H1 (cell line): ENCODE measurements around the gene RFX1. TPM values are rescaled to one million over a fixed set of nuclear protein-coding genes. Genes with fewer than 3 reads are reported as not detected.
A peak's percentile ranks its signal among the peaks of the same experiment; 100 is the strongest.

Experiments
- CTCF ChIA-PET: fragments of 300-600 bp; sonication (Branson Sonifier 250); formaldehyde crosslinking; loops from one replicate; lab custom pipeline; 2021; ENCODE audit not compliant: partially characterized antibody; lab: Charles Lee
- POLR2A ChIA-PET: fragments of 300-600 bp; sonication (Branson Sonifier 250); formaldehyde crosslinking; loops from one replicate; lab custom pipeline; 2021; ENCODE audit warnings: inconsistent platforms; ENCODE audit not compliant: partially characterized antibody; lab: Charles Lee
- DNase-seq, 2 experiments: peaks; one replicate each; pipeline versions ENCODE4 v3.0.0 to v3.0.0-alpha.2; 2010 to 2022; ENCODE audit warnings: low spot score in 2 of 2, low read depth in 1 of 2, mixed read lengths in 1 of 2
- FAIRE-seq: peaks from 2 replicates; lab custom pipeline; 2011; peaks lifted over from hg19 to GRCh38; lab: Jason Lieb, UNC
- H2AFZ ChIP-seq: 2 replicates; pipeline ENCODE4 v1.8.1; 2012; ENCODE audit warnings: low read length, inconsistent platforms
- H2AK5ac ChIP-seq: 2 replicates; pipeline ENCODE4 v1.6.1; 2013; ENCODE audit warnings: low read depth, low read length
- H2BK120ac ChIP-seq: replicated peaks from 2 replicates; pipeline ENCODE3; 2013; ENCODE audit warnings: low read depth, low read length, inconsistent platforms
- H2BK12ac ChIP-seq: 2 replicates; pipeline ENCODE4 v1.6.1; 2013; ENCODE audit warnings: low read depth, low read length
- H2BK15ac ChIP-seq: 2 replicates; pipeline ENCODE4 v1.6.1; 2013; ENCODE audit warnings: low read length
- H2BK20ac ChIP-seq: 2 replicates; pipeline ENCODE4 v1.6.1; 2013; ENCODE audit warnings: low read length
- H2BK5ac ChIP-seq: 2 replicates; pipeline ENCODE4 v1.6.1; 2013; ENCODE audit warnings: low read depth, low read length
- H3K14ac ChIP-seq: 2 replicates; pipeline ENCODE4 v1.6.1; 2013; ENCODE audit warnings: inconsistent platforms; ENCODE audit not compliant: insufficient read length
- H3K18ac ChIP-seq: 2 replicates; pipeline ENCODE4 v1.6.1; 2013; ENCODE audit warnings: low read length; ENCODE audit errors: extremely low read depth
- H3K23ac ChIP-seq: 2 replicates; pipeline ENCODE4 v1.6.1; 2013; ENCODE audit warnings: inconsistent platforms; ENCODE audit not compliant: insufficient read length
- H3K23me2 ChIP-seq: 2 replicates; pipeline ENCODE4 v1.6.1; 2013; ENCODE audit warnings: low read depth, low read length
- H3K27ac ChIP-seq: 2 replicates; pipeline ENCODE4 v1.6.1; 2011; ENCODE audit warnings: low read depth, low read length, inconsistent platforms
- H3K27me3 ChIP-seq, 4 experiments: replicated peaks in 1 of 4; 1 replicate in 1 of 4; 2 replicates in 3 of 4; pipeline versions ENCODE4 v1.6.1 to v1.8.1; 2011 to 2013; ENCODE audit warnings: low read length in 3 of 4, mild to moderate bottlenecking in 3 of 4, inconsistent platforms in 2 of 4, mixed read lengths in 2 of 4, moderate library complexity in 1 of 4; ENCODE audit not compliant: control insufficient read depth in 3 of 4, insufficient read depth in 3 of 4; ENCODE audit errors: extremely low read depth in 1 of 4
- H3K36me3 ChIP-seq, 4 experiments: 2 replicates each; pipeline versions ENCODE4 v1.6.1 to v1.8.1; 2011 to 2013; ENCODE audit warnings: mild to moderate bottlenecking in 4 of 4, low read length in 3 of 4, moderate library complexity in 2 of 4, control low read depth in 1 of 4, inconsistent platforms in 1 of 4; ENCODE audit not compliant: insufficient read depth in 4 of 4, control insufficient read depth in 2 of 4
- H3K4ac ChIP-seq: replicated peaks from 2 replicates; pipeline ENCODE3; 2013; ENCODE audit warnings: low read length, low read depth, mixed read lengths, inconsistent platforms; ENCODE audit not compliant: insufficient read length
- H3K4me1 ChIP-seq, 4 experiments: replicated peaks in 1 of 4; 1 replicate in 1 of 4; 2 replicates in 3 of 4; pipeline versions ENCODE4 v1.6.1 to v1.8.1; 2011 to 2013; ENCODE audit warnings: low read length in 3 of 4, inconsistent platforms in 2 of 4, mixed read lengths in 1 of 4; ENCODE audit not compliant: insufficient read depth in 4 of 4, control insufficient read depth in 3 of 4
- H3K4me2 ChIP-seq, 2 experiments: 2 replicates each; pipeline versions ENCODE4 v1.6.1 to v1.8.1; 2011 to 2013; ENCODE audit warnings: low read depth in 2 of 2, low read length in 2 of 2, control low read depth in 1 of 2, inconsistent platforms in 1 of 2, mild to moderate bottlenecking in 1 of 2; ENCODE audit not compliant: insufficient read depth in 1 of 2
- H3K4me3 ChIP-seq, 4 experiments: fragments of 200-600, 300-600 bp in 1 of 4; sonication (generic), shearing (Covaris generic), sonication (Bioruptor Twin) in 1 of 4; 2 replicates each; pipeline versions ENCODE4 v1.5.1 to v1.8.1; 2011 to 2016; ENCODE audit warnings: low read length in 4 of 4, low read depth in 3 of 4, control low read depth in 2 of 4, inconsistent platforms in 2 of 4, mild to moderate bottlenecking in 2 of 4, mixed read lengths in 1 of 4, moderate library complexity in 1 of 4; ENCODE audit not compliant: insufficient read depth in 2 of 4; ENCODE audit errors: extremely low read depth in 1 of 4
- H3K56ac ChIP-seq: replicated peaks from 2 replicates; pipeline ENCODE3; 2013; ENCODE audit warnings: low read depth, mild to moderate bottlenecking, mixed read lengths, low read length, inconsistent platforms; ENCODE audit not compliant: insufficient read length
- H3K79me1 ChIP-seq: 2 replicates; pipeline ENCODE4 v1.6.1; 2013; ENCODE audit warnings: low read depth, low read length, control low read depth
- H3K79me2 ChIP-seq, 2 experiments: 2 replicates each; pipeline versions ENCODE4 v1.6.1 to v1.8.1; 2012 to 2013; ENCODE audit warnings: low read length in 2 of 2, mild to moderate bottlenecking in 2 of 2, inconsistent platforms in 1 of 2; ENCODE audit not compliant: insufficient read depth in 2 of 2, control insufficient read depth in 1 of 2
- H3K9ac ChIP-seq, 4 experiments: replicated peaks in 1 of 4; 1 replicate in 1 of 4; 2 replicates in 3 of 4; pipeline versions ENCODE4 v1.6.1 to v1.8.1; 2011 to 2013; ENCODE audit warnings: low read depth in 3 of 4, low read length in 3 of 4, control low read depth in 2 of 4, mild to moderate bottlenecking in 2 of 4, moderate library complexity in 2 of 4, inconsistent platforms in 1 of 4; ENCODE audit errors: extremely low read depth in 1 of 4
- H3K9me3 ChIP-seq, 2 experiments: 2 replicates each; pipeline versions ENCODE4 v1.6.1 to v1.8.1; 2012 to 2013; ENCODE audit warnings: mild to moderate bottlenecking in 2 of 2, moderate library complexity in 2 of 2, control low read depth in 1 of 2, inconsistent platforms in 1 of 2, low read depth in 1 of 2, low read length in 1 of 2, mixed read lengths in 1 of 2; ENCODE audit not compliant: insufficient read depth in 2 of 2
- H4K20me1 ChIP-seq, 2 experiments: replicated peaks in 1 of 2; 2 replicates each; pipeline versions ENCODE3 to v1.8.1; 2011 to 2013; ENCODE audit warnings: inconsistent platforms in 2 of 2, low read length in 2 of 2, mild to moderate bottlenecking in 1 of 2; ENCODE audit not compliant: insufficient read depth in 2 of 2, control insufficient read depth in 1 of 2
- H4K5ac ChIP-seq: 2 replicates; pipeline ENCODE4 v1.6.1; 2013; ENCODE audit warnings: low read length, low read depth, mixed read lengths, inconsistent platforms; ENCODE audit not compliant: insufficient read length
- H4K8ac ChIP-seq: 2 replicates; pipeline ENCODE4 v1.8.0; 2013; ENCODE audit warnings: mild to moderate bottlenecking, moderate library complexity, low read length, inconsistent platforms; ENCODE audit not compliant: insufficient read depth; ENCODE audit errors: extremely low read depth
- H4K91ac ChIP-seq: replicated peaks from 2 replicates; pipeline ENCODE3; 2013; ENCODE audit warnings: low read length, mixed read lengths, inconsistent platforms; ENCODE audit not compliant: insufficient read length
- EGR1 ChIP-seq: IDR thresholded peaks from 2 replicates; pipeline ENCODE4 v1.6.1; 2011; ENCODE audit warnings: low read depth, low read length, borderline replicate concordance
- RBBP5 ChIP-seq: IDR thresholded peaks from 2 replicates; pipeline ENCODE4 v1.7.1; 2012; ENCODE audit warnings: low read depth, mild to moderate bottlenecking, inconsistent platforms, low read length, moderate library complexity, borderline replicate concordance
- RNF2 ChIP-seq: fragments of 200-900, 300-1000 bp; sonication (generic); IDR thresholded peaks from 2 replicates; pipeline ENCODE4 v1.7.1; 2016; ENCODE audit warnings: borderline replicate concordance, low read depth, mild to moderate bottlenecking, antibody characterized with exemption, low read length; ENCODE audit not compliant: poor library complexity, severe bottlenecking; ENCODE audit errors: missing control alignments
- WGBS, 2 experiments: shearing (Covaris generic) in 1 of 2; methylation state at CpG; one replicate each; pipeline versions ENCODE4 v1.1.6 to v1.1.7; 2013 to 2015; ENCODE audit warnings: low lambda C conversion rate in 2 of 2, mixed read lengths in 2 of 2, inconsistent platforms in 1 of 2, low coverage in 1 of 2, missing lambda C conversion rate in 1 of 2; ENCODE audit not compliant: insufficient replicate concordance in 2 of 2, insufficient coverage in 1 of 2, insufficient read length in 1 of 2; ENCODE audit errors: extremely low coverage in 1 of 2, missing lambda C conversion rate in 1 of 2; 5-methylcytosine and 5-hydroxymethylcytosine counted together
- polyA plus RNA-seq, 7 experiments: library from polyadenylated mRNA; depleted of rRNA in 3 of 7; stranded (reverse) in 5 of 7; unstranded in 2 of 7; fragments of >200 nt in 5 of 7; fragments of 200-250 nt in 2 of 7; gene quantifications; 1 replicate in 5 of 7; 2 replicates in 1 of 7; 4 replicates in 1 of 7; pipeline versions ENCODE4 v1.2.1 to v1.2.3, GENCODE V29; 2011 to 2013; ENCODE audit warnings: missing spikeins in 2 of 7, mixed read lengths in 2 of 7
- total RNA-seq: library from RNA; stranded (reverse); fragmentation: NEBNext Ultra II Directional; extraction: Animal tissue kit (Norgen Biotek cat#: 25700); gene quantifications from 2 replicates; pipeline ENCODE4 v1.2.1, GENCODE V29; 2021
- TF ChIP-seq, protein P1 (sequence below), 3 experiments: IDR thresholded peaks; 1 replicate in 2 of 3; 2 replicates in 1 of 3; pipeline versions ENCODE4 v1.5.1 to v1.6.1; 2011; ENCODE audit warnings: low read length in 3 of 3, mild to moderate bottlenecking in 3 of 3, inconsistent platforms in 2 of 3, low read depth in 1 of 3, moderate library complexity in 1 of 3; ENCODE audit not compliant: insufficient read depth in 1 of 3; ENCODE audit errors: control extremely low read depth in 1 of 3
- TF ChIP-seq, protein P2 (sequence below): IDR thresholded peaks from 2 replicates; pipeline ENCODE4 v1.6.1; 2012; ENCODE audit warnings: low read length, inconsistent platforms

RFX1 gene
- total and polyA plus RNA-seq, 2 of the 8 experiments (the other 6 are each of a cell fraction or from before 2014, with no cell fraction given) = 4.9 to 17.0 TPM

DNA sequence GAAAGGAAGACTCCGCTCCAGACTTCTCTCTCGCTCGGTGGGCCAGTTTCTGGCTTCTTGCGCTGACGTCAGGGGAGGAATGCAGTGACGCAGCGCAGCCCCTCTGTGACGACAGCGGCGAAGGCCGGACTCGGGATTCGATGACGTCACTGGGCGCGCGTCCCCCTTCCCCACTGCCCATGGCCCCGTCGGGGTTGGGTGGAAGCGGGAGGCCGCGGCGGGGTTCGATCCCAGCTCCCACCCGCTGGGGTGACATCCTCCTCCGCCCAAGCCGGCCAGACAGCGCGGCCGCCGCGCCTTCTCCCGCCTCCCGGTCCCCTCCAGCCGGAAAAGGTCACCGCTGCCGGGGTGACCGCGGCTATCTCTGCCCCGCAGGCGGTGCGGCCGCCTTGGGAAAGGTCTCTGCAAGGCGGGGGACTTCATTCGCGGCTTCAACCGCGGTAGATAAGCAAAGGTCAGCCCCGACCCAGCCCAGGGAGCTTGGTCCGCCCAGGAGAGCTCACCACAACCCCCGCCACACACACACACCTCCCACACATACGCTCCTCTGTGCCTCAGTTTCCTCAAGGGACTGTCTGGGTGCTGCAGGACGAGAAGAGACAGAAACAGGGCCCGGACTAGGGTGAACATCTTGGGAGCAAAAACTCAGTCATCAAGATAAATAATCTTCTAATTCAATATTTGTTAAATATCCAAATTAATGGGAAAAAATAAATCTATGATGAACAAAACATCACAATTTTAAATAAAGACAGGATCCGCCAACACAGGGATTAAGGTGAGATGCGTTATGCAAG lies 844 bp upstream of the RFX1 start:
- H2AK5ac ChIP-seq = no peak overlapping the region
- peak overlapping the region; percentile 70 to 71 for H3K4me2 ChIP-seq
- H4K5ac ChIP-seq = peak overlapping the region; percentile 91
- H3K56ac ChIP-seq = peak overlapping the region; percentile 77
- H2BK5ac ChIP-seq = peak overlapping the region; percentile 93
- peaks cover 5% of the 10 kb centered on the region; the same call in 1 of the 2 replicates for H3K23me2 ChIP-seq
- H3K79me1 ChIP-seq = peaks cover 3% of the 10 kb centered on the region
- peak overlapping the region; percentile 95 for H3K27ac ChIP-seq
- H3K23ac ChIP-seq = no peak overlapping the region
- peak overlapping the region; percentile 81 to 86 (median 84) for H3K9ac ChIP-seq
- peak overlapping the region; percentile 95 for H4K91ac ChIP-seq
- FAIRE-seq (no peak), DNase-seq (peak in 1 of 2 experiments; percentile 98)
- ChIA-PET POLR2A (interaction anchor here (0.6 to 3.1 kb wide), 26 partner anchors 10 to 855 kb away, joined by 3 to 16 read pairs (median 4); partner anchors contain the start of genes DCAF15, IL27RA and RLN3), CTCF (interaction anchor here (0.6 to 2.5 kb wide), 9 partner anchors 17 to 183 kb away, joined by 3 to 12 read pairs (median 4); partner anchors contain the start of gene IL27RA)
- no peaks in the 10 kb centered on the region for H3K9me3 ChIP-seq
- H3K4me3 ChIP-seq = peak overlapping the region; percentile 62 to 81 (median 69)
- peak overlapping the region; percentile 98 for H4K8ac ChIP-seq
- H2BK12ac ChIP-seq = peak overlapping the region; percentile 64; the same call in 1 of the 2 replicates
- no peak overlapping the region for H2BK120ac ChIP-seq
- WGBS, 2 experiments = 7% methylated on average over 55 of the region's 56 CpGs; no CpG with 5 or more reads in 1 of the 2 experiments
- peak overlapping the region; percentile 98 for H3K18ac ChIP-seq
- H2AFZ ChIP-seq = peak overlapping the region; percentile 71
- no peak overlapping the region for H3K14ac ChIP-seq
- H2BK15ac ChIP-seq = peak overlapping the region; percentile 81; the same call in 1 of the 2 replicates
- H2BK20ac ChIP-seq = no peak overlapping the region
- peaks cover 0 to 4% (median under 1%) of the 10 kb centered on the region in 4 experiments; a peak in 5 of 7 replicates for H3K4me1 ChIP-seq
- H3K27me3 ChIP-seq = no peaks in the 10 kb centered on the region
- H4K20me1 ChIP-seq = no peaks in the 10 kb centered on the region
- peak overlapping the region; percentile 91 for H3K4ac ChIP-seq
- H3K79me2 ChIP-seq = peaks cover 0 to 9% of the 10 kb centered on the region in 2 experiments; a peak in 2 of 4 replicates
- H3K36me3 ChIP-seq = no peaks in the 10 kb centered on the region
- TF ChIP-seq, protein P1, sequence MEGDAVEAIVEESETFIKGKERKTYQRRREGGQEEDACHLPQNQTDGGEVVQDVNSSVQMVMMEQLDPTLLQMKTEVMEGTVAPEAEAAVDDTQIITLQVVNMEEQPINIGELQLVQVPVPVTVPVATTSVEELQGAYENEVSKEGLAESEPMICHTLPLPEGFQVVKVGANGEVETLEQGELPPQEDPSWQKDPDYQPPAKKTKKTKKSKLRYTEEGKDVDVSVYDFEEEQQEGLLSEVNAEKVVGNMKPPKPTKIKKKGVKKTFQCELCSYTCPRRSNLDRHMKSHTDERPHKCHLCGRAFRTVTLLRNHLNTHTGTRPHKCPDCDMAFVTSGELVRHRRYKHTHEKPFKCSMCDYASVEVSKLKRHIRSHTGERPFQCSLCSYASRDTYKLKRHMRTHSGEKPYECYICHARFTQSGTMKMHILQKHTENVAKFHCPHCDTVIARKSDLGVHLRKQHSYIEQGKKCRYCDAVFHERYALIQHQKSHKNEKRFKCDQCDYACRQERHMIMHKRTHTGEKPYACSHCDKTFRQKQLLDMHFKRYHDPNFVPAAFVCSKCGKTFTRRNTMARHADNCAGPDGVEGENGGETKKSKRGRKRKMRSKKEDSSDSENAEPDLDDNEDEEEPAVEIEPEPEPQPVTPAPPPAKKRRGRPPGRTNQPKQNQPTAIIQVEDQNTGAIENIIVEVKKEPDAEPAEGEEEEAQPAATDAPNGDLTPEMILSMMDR (IDR thresholded peaks at IDR 0.05; ENCODE audit: control extremely low read depth in 1 of 3, insufficient read depth in 1 of 3, low read depth in 1 of 3, low read length in 3 of 3) = no peak
- TF ChIP-seq EGR1 = no peak
- TF ChIP-seq, protein P2, sequence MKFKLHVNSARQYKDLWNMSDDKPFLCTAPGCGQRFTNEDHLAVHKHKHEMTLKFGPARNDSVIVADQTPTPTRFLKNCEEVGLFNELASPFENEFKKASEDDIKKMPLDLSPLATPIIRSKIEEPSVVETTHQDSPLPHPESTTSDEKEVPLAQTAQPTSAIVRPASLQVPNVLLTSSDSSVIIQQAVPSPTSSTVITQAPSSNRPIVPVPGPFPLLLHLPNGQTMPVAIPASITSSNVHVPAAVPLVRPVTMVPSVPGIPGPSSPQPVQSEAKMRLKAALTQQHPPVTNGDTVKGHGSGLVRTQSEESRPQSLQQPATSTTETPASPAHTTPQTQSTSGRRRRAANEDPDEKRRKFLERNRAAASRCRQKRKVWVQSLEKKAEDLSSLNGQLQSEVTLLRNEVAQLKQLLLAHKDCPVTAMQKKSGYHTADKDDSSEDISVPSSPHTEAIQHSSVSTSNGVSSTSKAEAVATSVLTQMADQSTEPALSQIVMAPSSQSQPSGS = peak; percentile 99
- no peak for TF ChIP-seq RNF2
- peak; percentile 72 for TF ChIP-seq RBBP5
